Measurements from ENCODE around the gene MAP3K7CL.

- TF ChIP-seq CTCF (IDR thresholded peaks at IDR 0.05) (no peak), NR2C2 (CRISPR knock-in tag; IDR thresholded peaks at IDR 0.05) (no peak), SP1 (CRISPR knock-in tag; conservative IDR thresholded peaks at IDR 0.05) (no peak), STAT6 (CRISPR knock-in tag; conservative IDR thresholded peaks at IDR 0.05; ENCODE audit: low read depth) (no peak), ZNF281 (CRISPR knock-in tag; IDR thresholded peaks at IDR 0.05) (no peak)
Observed at GRCh38 chr21:29195981-29196669, 65.7 kb downstream of the MAP3K7CL start.

Measured in WTC11 (cell line).